Measurements from ENCODE around the gene RAB1B. TPM values are rescaled to one million over a fixed set of nuclear protein-coding genes. Genes with fewer than 3 reads are reported as not detected.

The RAB1B gene
- total RNA-seq, 1 experiment from 2014 or later = 148 TPM

GRCh38 chr11:66259956-66260355 lies 8.5 kb upstream of the RAB1B start:
- Histone ChIP-seq H4K20me1 (ENCODE audit: insufficient read depth) (no peaks in the 10 kb centered on the region), H3K4me1 (ENCODE audit: control insufficient read depth in 1 of 2, insufficient read depth in 2 of 2, low read length in 2 of 2) (peaks cover 10 to 20% of the 10 kb centered on the region in 2 experiments), H3K4me3 (replicated peaks in 1 of 2; ENCODE audit: low read depth in 1 of 2, low read length in 2 of 2) (no peak overlapping the region), H3K79me2 (ENCODE audit: insufficient read depth, low read length) (peaks cover 20% of the 10 kb centered on the region; the same call in 1 of the 2 replicates), H3K9me3 (ENCODE audit: control insufficient read depth in 1 of 2, insufficient read depth in 1 of 2, low read depth in 1 of 2, low read length in 2 of 2) (no peaks in the 10 kb centered on the region), H3K9ac (ENCODE audit: low read length) (no peak overlapping the region), H3K4me2 (ENCODE audit: low read length) (no peak overlapping the region), H3K27ac (ENCODE audit: low read depth, low read length) (no peak overlapping the region), H3K36me3 (ENCODE audit: control insufficient read depth in 1 of 2, insufficient read depth in 2 of 2, low read length in 2 of 2) (peaks cover 6 to 8% of the 10 kb centered on the region in 2 experiments), H2AFZ (ENCODE audit: low read depth, low read length, poor library complexity, severe bottlenecking) (no peak overlapping the region), H3K9me2 (ENCODE audit: insufficient read depth) (no peaks in the 10 kb centered on the region), H3K27me3 (ENCODE audit: insufficient read depth, low read length) (no peaks in the 10 kb centered on the region)
- TF ChIP-seq RAD21 (IDR thresholded peaks at IDR 0.05; ENCODE audit: low read depth) (no peak), SRF (IDR thresholded peaks at IDR 0.05; ENCODE audit: low read depth) (no peak), EGR1 (IDR thresholded peaks at IDR 0.05; ENCODE audit: low read depth) (no peak), TCF7L2 (IDR thresholded peaks at IDR 0.05; ENCODE audit: borderline replicate concordance, extremely low read depth, insufficient read depth, insufficient read length) (no peak), ZNF274 (IDR thresholded peaks at IDR 0.05; ENCODE audit: low read depth, low read length) (no peak), FOSL1 (IDR thresholded peaks at IDR 0.05; ENCODE audit: low read depth) (no peak), EZH2phosphoT487 (IDR thresholded peaks at IDR 0.05; ENCODE audit: borderline replicate concordance) (no peak), SP1 (IDR thresholded peaks at IDR 0.05; ENCODE audit: low read depth) (no peak), EZH2 (IDR thresholded peaks at IDR 0.05) (no peak), REST (IDR thresholded peaks at IDR 0.05; ENCODE audit: low read depth) (no peak), CTCF (IDR thresholded peaks at IDR 0.05 in 2 of 3, conservative IDR thresholded peaks at IDR 0.05 in 1 of 3; ENCODE audit: borderline replicate concordance in 1 of 3, insufficient read depth in 1 of 3, low read depth in 2 of 3, low read length in 2 of 3) (no peak), CEBPB (IDR thresholded peaks at IDR 0.05; ENCODE audit: low read depth) (no peak), SIN3A (IDR thresholded peaks at IDR 0.05; ENCODE audit: low read depth) (no peak), CBX3 (IDR thresholded peaks at IDR 0.05; ENCODE audit: low read depth) (no peak), ZBTB33 (IDR thresholded peaks at IDR 0.05; ENCODE audit: extremely low read depth, insufficient replicate concordance, low read length) (no peak), POLR2AphosphoS5 (IDR thresholded peaks at IDR 0.05; ENCODE audit: low read depth, low read length) (no peak), POLR2A (IDR thresholded peaks at IDR 0.05; ENCODE audit: borderline replicate concordance, extremely low read depth, insufficient read depth, insufficient read length) (no peak), YY1 (IDR thresholded peaks at IDR 0.05; ENCODE audit: extremely low read depth, insufficient replicate concordance, low read depth, low read length) (no peak), ELF1 (IDR thresholded peaks at IDR 0.05; ENCODE audit: borderline replicate concordance, low read depth) (no peak)
- TF ChIP-seq, protein P1, sequence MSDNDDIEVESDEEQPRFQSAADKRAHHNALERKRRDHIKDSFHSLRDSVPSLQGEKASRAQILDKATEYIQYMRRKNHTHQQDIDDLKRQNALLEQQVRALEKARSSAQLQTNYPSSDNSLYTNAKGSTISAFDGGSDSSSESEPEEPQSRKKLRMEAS (IDR thresholded peaks at IDR 0.05) = no peak
- no TSS peak for BruUV-seq (replicated peaks)
- DNase-seq (ENCODE audit: low read depth, low spot score) (no peak), ATAC-seq (no peak)
- intact Hi-C loops (cut with micrococcal nuclease) = loop anchor here (2.0 kb wide), 1 partner anchor 37 kb away; no protein-coding TSS in a partner anchor
- CTCF ChIA-PET = interaction anchor here (1.1 kb wide), 1 partner anchor 192 kb away, joined by 3 read pairs; no protein-coding TSS in a partner anchor
- POLR2A ChIA-PET = no interaction called here
- RAD21 ChIA-PET (ENCODE audit: low non-redundant PET in 1 of 2, low total read pairs in 2 of 2, uncharacterized antibody in 2 of 2, unreplicated experiment in 2 of 2) = no interaction called here
